ENCODE measurements around the gene LSAMP.

GRCh38 chr3:116040152-116040551, 405.1 kb downstream of the LSAMP start:
- TF ChIP-seq, protein P1, sequence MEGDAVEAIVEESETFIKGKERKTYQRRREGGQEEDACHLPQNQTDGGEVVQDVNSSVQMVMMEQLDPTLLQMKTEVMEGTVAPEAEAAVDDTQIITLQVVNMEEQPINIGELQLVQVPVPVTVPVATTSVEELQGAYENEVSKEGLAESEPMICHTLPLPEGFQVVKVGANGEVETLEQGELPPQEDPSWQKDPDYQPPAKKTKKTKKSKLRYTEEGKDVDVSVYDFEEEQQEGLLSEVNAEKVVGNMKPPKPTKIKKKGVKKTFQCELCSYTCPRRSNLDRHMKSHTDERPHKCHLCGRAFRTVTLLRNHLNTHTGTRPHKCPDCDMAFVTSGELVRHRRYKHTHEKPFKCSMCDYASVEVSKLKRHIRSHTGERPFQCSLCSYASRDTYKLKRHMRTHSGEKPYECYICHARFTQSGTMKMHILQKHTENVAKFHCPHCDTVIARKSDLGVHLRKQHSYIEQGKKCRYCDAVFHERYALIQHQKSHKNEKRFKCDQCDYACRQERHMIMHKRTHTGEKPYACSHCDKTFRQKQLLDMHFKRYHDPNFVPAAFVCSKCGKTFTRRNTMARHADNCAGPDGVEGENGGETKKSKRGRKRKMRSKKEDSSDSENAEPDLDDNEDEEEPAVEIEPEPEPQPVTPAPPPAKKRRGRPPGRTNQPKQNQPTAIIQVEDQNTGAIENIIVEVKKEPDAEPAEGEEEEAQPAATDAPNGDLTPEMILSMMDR (conservative IDR thresholded peaks at IDR 0.05; ENCODE audit: low read depth, low read length), result no peak
- no peak for TF ChIP-seq EZH2 (IDR thresholded peaks at IDR 0.05; ENCODE audit: low read length, unreplicated experiment)

Data from PC-3 (cell line).